ENCODE measurements around the gene SLC35A5. TPM values are rescaled to one million over a fixed set of nuclear protein-coding genes. Genes with fewer than 3 reads are reported as not detected.

The SLC35A5 gene
- total and polyA plus RNA-seq, 2 of the 13 experiments (the other 11 are each of a cell fraction or from before 2014, with no cell fraction given) = 15.5 to 26.5 TPM

DNA sequence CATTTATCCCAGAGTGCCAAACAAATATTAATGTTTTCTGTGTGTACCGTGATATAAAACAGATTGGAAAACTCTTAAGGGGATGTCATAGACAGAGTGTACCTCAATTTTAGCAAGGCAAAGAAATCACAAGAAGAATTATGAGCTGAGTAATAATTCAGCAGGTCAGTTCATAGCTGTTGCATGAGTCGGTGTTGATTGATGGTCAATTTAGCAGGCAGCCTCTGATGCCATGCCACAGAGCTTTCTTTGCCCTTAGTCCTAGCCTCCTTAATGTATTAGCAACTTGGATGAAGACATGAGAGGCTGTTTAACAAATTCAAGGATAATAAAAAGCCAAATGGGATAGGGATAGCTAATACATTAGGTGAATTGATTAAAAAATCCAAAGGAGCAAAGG, 6.8 kb downstream of the SLC35A5 start:
- Histone ChIP-seq H3K27ac (ENCODE audit: extremely low read length, insufficient read depth, low read length) (no peak overlapping the region), H3K4me1 (ENCODE audit: insufficient read depth, low read length) (no peaks in the 10 kb centered on the region), H3K79me2 (ENCODE audit: insufficient read depth, low read length) (no peaks in the 10 kb centered on the region), H2AFZ (ENCODE audit: low read length) (no peak overlapping the region), H3K9me3 (ENCODE audit: low read length) (no peaks in the 10 kb centered on the region), H4K20me1 (ENCODE audit: insufficient read depth, low read length) (no peaks in the 10 kb centered on the region), H3K36me3 (replicated peaks in 1 of 2; ENCODE audit: control insufficient read depth in 1 of 2, insufficient read depth in 2 of 2, low read length in 2 of 2) (peaks cover 0 to 9% of the 10 kb centered on the region in 2 experiments; a peak in 3 of 5 replicates), H3K4me2 (ENCODE audit: low read depth, low read length) (no peak overlapping the region), H3K27me3 (ENCODE audit: control insufficient read depth in 1 of 2, insufficient read depth in 2 of 2, low read length in 2 of 2) (no peaks in the 10 kb centered on the region), H3K9ac (ENCODE audit: insufficient read depth, low read depth, low read length) (no peak overlapping the region), H3K4me3 (replicated peaks in 1 of 3; ENCODE audit: insufficient read depth in 1 of 3, low read depth in 2 of 3, low read length in 3 of 3) (no peak overlapping the region)
- in situ Hi-C loops (cut with HindIII; ENCODE audit: extremely low pct_ligation_motif_present, low pct_unique_long_range_greater_than_20kb) (no loop called here), intact Hi-C loops (cut with micrococcal nuclease; ENCODE audit: unreplicated experiment) (no loop called here)
- ChIA-PET POLR2A (no interaction called here), CTCF (ENCODE audit: low intra/inter-chr PET ratio, low total read pairs) (no interaction called here)
- DNase-seq (ENCODE audit: low spot score) = no peak
- no peak for FAIRE-seq
- ATAC-seq = no peak
- TF ChIP-seq ZNF160 (CRISPR knock-in tag; IDR thresholded peaks at IDR 0.05) = no peak
- TF ChIP-seq NONO (IDR thresholded peaks at IDR 0.05) = no peak
- TF ChIP-seq NONO (CRISPR knock-in tag; conservative IDR thresholded peaks at IDR 0.05) = no peak
- TF ChIP-seq, protein P1, sequence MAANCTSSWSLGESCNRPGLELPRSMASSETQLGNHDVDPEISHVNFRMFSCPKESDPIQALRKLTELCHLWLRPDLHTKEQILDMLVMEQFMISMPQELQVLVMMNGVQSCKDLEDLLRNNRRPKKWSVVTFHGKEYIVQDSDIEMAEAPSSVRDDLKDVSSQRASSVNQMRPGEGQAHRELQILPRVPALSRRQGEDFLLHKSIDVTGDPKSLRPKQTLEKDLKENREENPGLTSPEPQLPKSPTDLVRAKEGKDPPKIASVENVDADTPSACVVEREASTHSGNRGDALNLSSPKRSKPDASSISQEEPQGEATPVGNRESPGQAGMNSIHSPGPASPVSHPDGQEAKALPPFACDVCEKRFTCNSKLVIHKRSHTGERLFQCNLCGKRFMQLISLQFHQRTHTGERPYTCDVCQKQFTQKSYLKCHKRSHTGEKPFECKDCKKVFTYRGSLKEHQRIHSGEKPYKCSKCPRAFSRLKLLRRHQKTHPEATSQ (CRISPR knock-in tag; IDR thresholded peaks at IDR 0.05; ENCODE audit: borderline replicate concordance) = no peak
- WGBS (ENCODE audit: low lambda C conversion rate) = 98% methylated on average over 2 of the region's 2 CpGs
- BruUV-seq (replicated peaks) = no TSS peak

DNA sequence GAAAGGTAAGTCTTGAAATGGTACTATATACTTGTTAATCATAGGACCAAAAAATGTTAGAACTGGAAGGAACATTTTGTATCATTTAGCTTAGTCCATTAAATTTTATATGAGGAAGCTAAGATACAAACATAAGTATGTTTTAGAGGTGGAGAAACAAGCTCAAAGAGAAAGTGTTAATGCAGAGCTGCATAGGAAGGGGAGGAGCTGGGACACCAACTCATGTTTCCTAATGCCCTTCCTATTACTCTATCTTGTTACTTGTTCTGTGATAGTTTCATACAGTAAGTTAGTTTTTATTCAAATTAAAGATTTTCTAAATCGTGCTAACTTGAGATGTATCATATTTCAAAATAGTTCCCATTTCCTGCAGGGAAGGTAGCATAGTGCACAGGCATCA, 7.4 kb downstream of the SLC35A5 start:
- BruUV-seq (replicated peaks) = no TSS peak

More for the DNA sequence above, 7.4 kb downstream of the SLC35A5 start:
- intact Hi-C loops (cut with micrococcal nuclease; ENCODE audit: unreplicated experiment) (no loop called here), in situ Hi-C loops (cut with HindIII; ENCODE audit: extremely low pct_ligation_motif_present, low pct_unique_long_range_greater_than_20kb) (no loop called here)
- FAIRE-seq = no peak
- TF ChIP-seq ZNF101 (CRISPR knock-in tag; IDR thresholded peaks at IDR 0.05; ENCODE audit: borderline replicate concordance, low read depth) (no peak), PAWR (CRISPR knock-in tag; IDR thresholded peaks at IDR 0.05; ENCODE audit: borderline replicate concordance) (no peak), BCL6 (CRISPR knock-in tag; IDR thresholded peaks at IDR 0.05) (no peak), SP140L (CRISPR knock-in tag; IDR thresholded peaks at IDR 0.05; ENCODE audit: borderline replicate concordance) (no peak), EED (CRISPR knock-in tag; IDR thresholded peaks at IDR 0.05) (no peak)
- TF ChIP-seq, protein P2, sequence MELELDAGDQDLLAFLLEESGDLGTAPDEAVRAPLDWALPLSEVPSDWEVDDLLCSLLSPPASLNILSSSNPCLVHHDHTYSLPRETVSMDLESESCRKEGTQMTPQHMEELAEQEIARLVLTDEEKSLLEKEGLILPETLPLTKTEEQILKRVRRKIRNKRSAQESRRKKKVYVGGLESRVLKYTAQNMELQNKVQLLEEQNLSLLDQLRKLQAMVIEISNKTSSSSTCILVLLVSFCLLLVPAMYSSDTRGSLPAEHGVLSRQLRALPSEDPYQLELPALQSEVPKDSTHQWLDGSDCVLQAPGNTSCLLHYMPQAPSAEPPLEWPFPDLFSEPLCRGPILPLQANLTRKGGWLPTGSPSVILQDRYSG (CRISPR knock-in tag; IDR thresholded peaks at IDR 0.05) = no peak
- TF ChIP-seq, protein P3, sequence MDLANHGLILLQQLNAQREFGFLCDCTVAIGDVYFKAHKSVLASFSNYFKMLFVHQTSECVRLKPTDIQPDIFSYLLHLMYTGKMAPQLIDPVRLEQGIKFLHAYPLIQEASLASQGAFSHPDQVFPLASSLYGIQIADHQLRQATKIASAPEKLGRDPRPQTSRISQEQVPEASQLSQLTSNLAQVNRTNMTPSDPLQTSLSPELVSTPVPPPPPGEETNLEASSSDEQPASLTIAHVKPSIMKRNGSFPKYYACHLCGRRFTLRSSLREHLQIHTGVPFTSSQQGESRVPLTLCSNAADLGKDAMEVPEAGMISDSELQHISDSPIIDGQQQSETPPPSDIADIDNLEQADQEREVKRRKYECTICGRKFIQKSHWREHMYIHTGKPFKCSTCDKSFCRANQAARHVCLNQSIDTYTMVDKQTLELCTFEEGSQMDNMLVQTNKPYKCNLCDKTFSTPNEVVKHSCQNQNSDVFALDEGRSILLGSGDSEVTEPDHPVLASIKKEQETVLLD (CRISPR knock-in tag; IDR thresholded peaks at IDR 0.05; ENCODE audit: low read depth) = no peak
- H3K4me3 ChIP-seq (replicated peaks in 1 of 3; ENCODE audit: insufficient read depth in 1 of 3, low read depth in 2 of 3, low read length in 3 of 3) = no peak overlapping the region
- DNase-seq (ENCODE audit: low spot score) = no peak
- H4K20me1 ChIP-seq (ENCODE audit: insufficient read depth, low read length) = no peaks in the 10 kb centered on the region
- no peaks in the 10 kb centered on the region for H3K27me3 ChIP-seq (ENCODE audit: control insufficient read depth in 1 of 2, insufficient read depth in 2 of 2, low read length in 2 of 2)
- H3K79me2 ChIP-seq (ENCODE audit: insufficient read depth, low read length) = no peaks in the 10 kb centered on the region
- no peak overlapping the region for H3K9ac ChIP-seq (ENCODE audit: insufficient read depth, low read depth, low read length)
- H3K4me1 ChIP-seq (ENCODE audit: insufficient read depth, low read length) = no peaks in the 10 kb centered on the region
- H3K4me2 ChIP-seq (ENCODE audit: low read depth, low read length) = no peak overlapping the region
- no peak for ATAC-seq
- CTCF ChIA-PET (ENCODE audit: low intra/inter-chr PET ratio, low total read pairs) = no interaction called here
- H3K27ac ChIP-seq (ENCODE audit: extremely low read length, insufficient read depth, low read length) = no peak overlapping the region
- no peak overlapping the region for H2AFZ ChIP-seq (ENCODE audit: low read length)
- POLR2A ChIA-PET = no interaction called here
- WGBS (ENCODE audit: low lambda C conversion rate) = 73% methylated on average over 1 of the region's 1 CpG
- peaks cover 0 to 13% of the 10 kb centered on the region in 2 experiments; a peak in 3 of 5 replicates for H3K36me3 ChIP-seq (replicated peaks in 1 of 2; ENCODE audit: control insufficient read depth in 1 of 2, insufficient read depth in 2 of 2, low read length in 2 of 2)
- no peaks in the 10 kb centered on the region for H3K9me3 ChIP-seq (ENCODE audit: low read length)

All from HepG2 (cell line).